ENCODE data around the gene SNCAIP.
A peak's percentile ranks its signal among the peaks of the same experiment; 100 is the strongest.
"Not testable (repeated sequence)": the region's sequence is repeated elsewhere in the genome, so short reads cannot be mapped to it uniquely, and the experiment has no call there.

The SNCAIP gene

DNA sequence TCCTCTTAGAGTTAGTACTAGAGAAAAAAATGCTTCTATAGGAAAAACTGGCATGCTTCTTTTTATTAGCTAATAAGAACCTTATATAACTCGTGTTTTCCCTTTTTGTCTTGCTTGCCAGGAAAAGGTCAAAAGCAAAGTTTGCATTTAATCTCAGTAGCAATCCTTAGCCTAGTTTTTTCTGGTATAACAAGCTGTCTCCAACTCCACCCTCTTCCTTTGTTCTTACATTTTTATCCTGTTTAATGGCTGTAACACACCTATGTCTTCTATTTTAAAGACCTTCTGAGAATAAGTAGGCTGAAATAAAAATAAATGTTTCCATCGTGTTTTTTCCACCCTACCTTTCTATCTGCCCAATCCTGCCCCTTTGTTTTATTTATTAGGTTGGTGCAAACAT is 158.3 kb downstream of the SNCAIP start:
- DNase-seq: no peak

DNA sequence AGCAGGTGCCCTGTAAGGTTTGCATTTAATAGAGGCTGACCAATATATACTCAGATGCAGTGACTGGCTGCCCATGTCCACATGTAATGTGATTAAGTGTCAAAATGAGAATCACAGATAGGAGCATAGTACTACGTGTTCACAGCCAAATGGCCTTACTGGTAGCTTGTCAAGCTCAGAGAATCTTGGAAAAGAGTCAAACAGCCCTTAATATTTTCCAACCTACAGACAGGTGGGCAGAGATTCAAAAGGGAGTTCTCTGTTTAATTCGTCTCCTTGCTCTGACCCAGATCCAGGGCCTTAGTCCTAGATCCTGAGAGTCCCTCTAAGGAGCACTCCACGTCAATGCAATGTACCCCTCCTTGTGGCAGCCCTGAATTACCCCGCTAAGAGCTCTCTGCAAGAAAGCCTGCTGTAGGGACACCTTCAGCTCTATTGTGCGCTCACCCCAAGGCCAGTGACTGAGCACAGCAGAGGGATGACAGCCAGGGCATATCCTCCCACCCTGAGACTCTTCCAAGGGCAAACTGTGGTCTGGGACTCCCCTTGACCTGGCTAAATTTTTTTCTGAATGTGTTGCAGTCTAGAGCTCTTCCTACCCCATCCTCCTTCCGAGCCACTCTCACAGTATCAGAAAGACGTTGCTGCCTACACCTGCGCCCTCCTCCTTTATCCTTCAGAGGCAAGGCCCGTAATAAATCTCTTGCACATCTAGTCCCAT is 159.2 kb downstream of the SNCAIP start:
- DNase-seq: no peak

DNA sequence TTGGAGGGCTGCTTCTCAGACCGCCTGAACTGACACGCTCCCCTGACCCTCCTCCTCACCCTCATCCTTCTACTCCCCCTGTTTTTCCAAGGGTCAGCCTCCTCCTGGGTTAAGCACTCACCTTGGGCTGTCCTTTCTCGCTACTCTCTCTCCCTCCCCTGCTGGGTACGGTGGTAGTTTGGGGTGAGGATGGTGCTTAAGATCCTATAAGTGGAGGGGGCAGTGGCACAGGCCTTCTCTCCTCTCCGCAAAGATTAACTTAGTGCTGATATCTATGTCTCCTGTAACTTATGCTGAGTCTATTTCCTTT is 159.7 kb downstream of the SNCAIP start:
- DNase-seq: no peak

DNA sequence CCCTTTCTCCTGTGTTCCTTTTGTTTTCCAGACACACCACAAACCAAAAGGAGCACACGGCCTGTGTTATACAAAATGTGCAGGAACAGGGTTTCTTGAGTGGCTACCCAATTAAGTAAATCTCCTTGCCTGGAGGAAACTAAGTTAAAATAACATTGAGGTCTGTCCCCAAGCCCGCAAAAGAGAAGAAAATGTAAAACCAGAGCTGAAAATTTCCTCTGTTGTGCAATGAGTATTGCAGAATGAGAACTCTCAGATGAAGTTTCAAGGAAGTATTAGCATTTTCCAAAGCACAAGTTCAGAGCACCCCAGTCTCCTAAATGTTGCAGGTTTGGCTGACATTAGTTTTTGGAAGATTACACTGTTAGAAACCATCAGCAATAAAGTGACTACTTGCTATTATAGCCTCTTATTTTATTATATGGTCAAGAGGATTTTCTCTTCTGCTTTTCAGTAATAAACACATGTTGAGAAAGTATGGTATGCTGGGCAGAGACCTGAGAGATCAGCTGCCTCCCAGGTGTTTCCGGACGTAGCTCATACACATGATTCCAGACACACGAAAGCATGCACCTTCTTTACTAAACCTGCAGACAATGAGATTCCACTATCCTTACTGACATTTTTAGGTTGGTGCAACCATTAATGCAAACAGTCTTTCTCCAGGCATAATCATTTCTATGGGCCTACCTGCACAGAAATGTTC is 161.3 kb downstream of the SNCAIP start:
- no peak for DNase-seq

DNA sequence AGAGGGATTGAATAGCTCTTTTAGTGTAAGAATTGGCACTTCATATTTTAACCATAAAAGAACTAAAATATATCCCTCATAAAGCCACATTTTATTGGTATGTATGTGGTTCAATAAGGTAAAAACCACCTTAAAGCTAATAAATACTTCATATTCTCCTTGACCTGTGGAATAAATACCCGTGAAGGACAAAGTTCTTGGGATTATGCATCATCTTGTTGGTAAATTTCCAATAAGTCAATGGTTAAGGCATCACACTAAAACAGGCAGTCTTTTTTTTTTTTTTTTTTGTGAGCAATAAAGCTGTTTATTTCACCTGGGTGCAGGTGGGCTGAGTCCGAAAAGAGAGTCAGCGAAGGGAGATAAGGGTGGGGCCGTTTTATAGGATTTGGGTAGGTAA is 161.9 kb downstream of the SNCAIP start:
- DNase-seq: no peak

DNA sequence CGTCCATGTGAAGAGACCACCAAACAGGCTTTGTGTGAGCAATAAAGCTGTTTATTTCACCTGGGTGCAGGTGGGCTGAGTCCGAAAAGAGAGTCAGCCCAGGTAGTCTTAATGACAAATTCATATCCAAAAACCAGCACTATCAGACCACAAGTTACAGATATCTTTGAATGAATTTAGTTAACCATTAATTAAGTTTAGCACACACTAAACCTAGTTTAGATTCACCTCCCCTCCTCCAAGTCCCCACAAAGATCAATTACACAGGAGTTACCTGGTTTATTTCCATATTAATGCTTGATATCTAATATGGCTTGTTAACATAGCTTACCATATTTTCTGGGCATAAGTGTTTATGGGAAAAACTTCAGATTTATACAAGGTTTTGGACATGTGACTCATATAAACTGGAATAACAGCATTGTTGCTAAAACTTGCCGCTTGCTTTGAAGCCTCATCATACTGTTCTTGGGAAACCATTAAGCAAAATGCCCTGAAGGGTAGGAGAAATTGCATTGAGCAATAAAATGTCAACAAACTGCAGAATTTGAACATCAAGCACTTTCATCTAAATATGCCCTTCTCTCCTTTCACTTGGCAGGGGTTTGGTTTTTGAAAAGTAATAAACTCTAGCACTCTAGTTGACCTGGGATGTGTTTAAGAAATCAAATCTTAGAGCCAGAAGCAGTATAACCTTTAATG is 166.9 kb downstream of the SNCAIP start:
- DNase-seq: no peak

DNA sequence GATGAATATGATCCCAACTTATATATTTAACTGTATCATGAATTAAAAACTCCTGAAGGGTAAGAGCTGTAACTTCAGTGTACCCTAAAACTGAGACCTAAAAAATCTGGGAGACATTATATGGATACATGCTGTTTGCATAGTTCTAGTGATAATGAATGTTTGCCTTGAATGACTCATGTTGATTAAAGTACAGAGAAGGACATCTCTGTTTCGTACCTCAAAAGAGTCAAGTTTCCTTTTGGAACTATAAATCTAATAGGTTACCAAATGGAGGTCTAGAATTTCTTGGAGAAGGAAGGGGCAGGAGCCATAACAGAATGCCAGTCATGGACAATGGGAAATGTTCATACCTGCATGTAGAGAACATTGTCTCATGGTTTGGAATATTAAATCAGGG is 168.1 kb downstream of the SNCAIP start:
- no peak for DNase-seq

DNA sequence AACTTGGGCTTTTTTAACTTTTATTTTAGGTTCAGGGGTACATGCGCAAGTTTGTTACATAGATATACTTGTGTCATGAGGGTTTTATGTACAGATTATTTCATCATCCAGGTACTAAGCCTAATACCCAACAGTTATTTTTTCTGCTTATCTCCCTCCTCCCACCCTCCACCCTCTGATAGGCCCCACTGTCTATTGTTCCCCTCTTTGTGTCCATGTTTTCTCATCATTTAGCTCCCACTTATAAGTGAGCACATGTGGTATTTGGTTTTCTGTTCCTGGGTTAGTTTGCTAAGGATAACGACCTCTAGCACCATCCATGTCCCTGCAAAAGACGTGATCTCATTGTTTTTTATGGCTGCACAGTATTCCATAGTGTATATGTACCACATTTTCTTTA is 172.1 kb downstream of the SNCAIP start:
- DNase-seq: no peak

DNA sequence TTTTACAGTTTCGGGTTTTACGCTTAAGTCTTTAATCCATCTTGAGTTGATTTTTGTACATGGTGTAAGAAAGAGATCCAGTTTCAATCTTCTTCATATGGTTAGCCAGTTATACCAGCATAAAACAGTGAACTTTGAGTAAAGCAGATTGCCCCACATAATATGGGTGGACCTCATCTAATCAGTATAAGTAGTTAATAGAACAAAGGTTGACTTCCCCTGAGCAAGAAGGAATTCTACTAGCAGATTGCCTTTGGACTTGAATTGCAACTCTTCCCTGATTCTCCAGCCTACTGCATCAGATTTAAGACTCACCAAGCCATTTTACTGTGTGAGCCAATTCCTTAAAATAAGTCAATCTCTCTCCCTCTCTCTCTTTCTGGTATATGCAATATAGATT is 173.2 kb downstream of the SNCAIP start:
- no peak for DNase-seq

DNA sequence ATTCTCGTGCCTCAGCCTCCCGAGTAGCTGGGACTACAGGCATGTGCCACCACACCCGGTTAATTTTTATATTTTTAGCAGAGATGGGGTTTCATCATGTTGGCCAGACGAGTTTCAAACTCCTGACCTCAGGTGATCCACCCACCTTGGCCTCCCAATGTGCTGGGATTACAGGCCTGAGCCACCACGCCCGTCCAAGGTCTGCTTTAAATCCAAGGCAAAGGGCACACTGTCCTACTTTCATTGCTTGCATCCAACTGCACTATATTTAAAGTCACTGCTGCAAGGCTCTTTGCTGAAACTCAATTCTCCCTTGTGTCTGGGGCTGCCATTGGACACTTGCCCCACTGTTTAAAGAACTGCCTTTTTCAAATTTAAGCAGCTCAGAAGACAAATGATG is 174.6 kb downstream of the SNCAIP start:
- DNase-seq: not testable (repeated sequence)

DNA sequence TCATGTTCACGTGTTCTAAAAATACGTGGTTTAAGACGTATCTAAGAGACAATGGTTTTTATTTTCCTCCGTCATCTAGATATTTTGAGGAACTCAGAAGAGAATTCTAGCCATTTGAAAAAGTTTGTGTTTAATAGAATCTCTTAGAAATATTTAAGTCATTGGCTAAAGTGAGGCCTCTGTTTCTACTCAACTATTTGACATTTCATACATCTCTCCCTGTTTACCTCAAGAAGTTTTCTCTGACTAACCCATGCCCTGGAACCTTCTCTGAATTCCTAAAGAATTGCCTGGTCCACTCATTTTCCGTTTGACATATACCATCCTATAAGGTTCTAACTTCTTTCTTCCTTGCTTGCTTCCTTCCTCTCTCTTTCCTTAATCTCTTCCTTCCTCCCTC is 178.7 kb downstream of the SNCAIP start:
- no peak for DNase-seq

DNA sequence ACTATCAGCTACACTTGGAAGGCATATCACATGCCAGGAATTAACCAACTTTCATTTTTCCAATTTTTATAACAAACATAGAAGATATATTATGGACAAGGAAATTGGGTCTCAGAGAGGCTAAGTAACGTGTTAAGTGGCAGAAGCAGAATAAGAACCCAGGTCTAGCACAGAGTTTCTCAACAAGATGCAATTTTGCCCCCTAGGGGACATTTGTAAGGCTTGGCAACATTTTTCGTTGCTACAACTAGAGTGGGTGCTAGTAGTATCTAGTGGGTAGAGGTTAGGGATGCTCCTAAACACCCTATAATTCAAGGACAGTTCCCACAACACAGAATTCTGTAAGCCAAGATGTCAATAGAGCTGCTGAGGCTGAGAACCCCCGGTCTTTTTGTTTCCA is 180.6 kb downstream of the SNCAIP start:
- peak; percentile 20 for DNase-seq

DNA sequence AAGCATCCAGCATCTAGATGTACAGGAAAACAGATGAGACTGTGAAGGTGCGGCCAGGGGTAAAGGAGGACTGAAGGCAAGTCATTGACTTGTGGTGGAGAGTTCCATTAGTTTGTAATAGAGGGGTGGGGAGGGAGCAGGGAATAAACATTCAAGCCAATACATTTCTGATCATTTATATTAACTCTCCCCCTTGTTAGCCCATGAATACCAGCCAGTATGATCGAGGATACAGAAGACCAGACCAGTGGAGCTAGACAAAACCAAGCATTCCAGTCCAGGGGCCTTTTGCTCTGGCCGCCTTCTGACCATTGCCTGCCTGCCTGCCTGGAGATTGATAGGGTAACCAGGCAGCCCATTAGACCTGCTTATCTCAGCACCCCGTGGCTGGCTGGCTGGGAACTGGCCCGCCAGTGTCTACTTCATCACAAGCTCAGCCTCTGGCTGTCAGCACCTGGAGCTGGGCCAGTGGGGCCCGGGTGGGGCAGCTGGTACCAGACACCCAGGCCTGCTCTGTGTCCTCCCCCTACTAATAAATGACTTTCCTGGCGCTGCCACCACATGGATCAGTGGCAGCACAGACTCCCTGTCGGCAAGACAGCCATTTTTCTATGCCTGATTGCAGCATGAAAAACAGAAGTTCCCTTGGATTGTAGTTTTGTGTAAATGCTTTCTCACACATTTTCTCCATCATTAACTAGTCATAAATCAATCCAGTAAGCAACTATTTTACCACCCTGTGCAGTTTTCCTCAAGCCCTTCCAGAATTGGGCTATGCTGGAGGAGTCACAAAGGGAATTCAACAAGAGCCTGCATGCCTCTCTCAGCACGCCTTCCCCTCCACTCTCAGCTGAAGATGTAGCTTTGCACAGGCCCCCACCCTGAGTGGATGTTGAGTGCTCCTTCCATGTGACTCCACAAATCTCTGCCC is 181.3 kb downstream of the SNCAIP start:
- peak; percentile 17 for DNase-seq

DNA sequence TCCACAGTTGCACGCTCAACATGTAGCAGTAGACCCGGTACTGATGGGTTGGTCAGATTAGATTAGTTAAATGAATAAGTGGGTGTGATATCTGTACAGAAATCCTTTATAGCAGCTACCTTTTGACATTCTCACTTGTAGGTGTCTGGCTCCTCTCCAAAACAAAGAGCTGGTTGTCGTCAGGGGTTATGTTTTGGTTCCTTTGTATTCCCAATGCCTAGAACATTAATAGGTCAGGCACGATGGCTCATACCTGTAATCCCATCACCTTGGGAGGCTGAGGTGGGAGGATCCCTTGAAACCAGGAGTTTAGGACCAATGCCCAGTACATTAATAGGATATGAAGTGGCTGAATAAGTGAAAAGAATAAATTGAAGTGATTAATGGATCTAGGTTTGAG is 182.1 kb downstream of the SNCAIP start:
- no peak for DNase-seq

DNA sequence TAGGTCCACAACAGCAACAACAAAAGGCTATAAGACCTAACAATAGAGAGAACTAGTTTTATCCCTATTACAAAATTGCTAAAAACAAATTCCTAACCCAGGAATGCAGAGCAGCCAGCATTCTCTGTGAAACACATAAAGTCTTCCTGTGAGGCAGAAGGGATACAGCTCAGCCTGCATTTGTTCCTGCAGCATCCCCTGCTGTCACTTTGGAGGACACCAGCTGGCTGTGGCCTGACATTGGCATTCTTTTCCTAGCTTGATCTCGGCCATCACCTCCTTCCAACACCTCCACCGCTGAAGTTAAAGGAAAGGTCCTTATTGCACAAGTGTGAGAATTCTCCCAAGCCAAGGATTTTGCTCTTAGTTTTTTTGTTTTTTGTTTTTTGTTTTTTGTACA is 186.1 kb downstream of the SNCAIP start:
- DNase-seq: no peak

DNA sequence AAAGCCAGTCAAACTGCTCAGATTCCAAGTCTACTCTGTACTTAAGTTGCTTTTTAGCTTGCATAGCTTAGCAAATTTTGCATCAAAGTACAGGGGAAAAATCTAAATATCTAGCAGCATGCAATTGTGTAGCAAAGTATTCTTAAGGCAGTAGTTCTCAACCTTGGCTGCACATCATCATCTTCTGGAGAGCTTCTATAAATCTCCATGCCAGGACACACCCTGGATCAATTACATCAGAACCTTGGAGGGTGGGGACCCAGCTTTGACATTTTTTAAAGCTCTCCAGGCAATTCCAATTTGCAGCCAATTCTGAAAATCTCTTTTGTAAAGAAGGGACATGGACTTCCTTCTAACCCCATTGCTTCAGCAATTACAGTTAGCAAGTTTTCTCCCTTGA is 187.5 kb downstream of the SNCAIP start:
- DNase-seq: no peak

DNA sequence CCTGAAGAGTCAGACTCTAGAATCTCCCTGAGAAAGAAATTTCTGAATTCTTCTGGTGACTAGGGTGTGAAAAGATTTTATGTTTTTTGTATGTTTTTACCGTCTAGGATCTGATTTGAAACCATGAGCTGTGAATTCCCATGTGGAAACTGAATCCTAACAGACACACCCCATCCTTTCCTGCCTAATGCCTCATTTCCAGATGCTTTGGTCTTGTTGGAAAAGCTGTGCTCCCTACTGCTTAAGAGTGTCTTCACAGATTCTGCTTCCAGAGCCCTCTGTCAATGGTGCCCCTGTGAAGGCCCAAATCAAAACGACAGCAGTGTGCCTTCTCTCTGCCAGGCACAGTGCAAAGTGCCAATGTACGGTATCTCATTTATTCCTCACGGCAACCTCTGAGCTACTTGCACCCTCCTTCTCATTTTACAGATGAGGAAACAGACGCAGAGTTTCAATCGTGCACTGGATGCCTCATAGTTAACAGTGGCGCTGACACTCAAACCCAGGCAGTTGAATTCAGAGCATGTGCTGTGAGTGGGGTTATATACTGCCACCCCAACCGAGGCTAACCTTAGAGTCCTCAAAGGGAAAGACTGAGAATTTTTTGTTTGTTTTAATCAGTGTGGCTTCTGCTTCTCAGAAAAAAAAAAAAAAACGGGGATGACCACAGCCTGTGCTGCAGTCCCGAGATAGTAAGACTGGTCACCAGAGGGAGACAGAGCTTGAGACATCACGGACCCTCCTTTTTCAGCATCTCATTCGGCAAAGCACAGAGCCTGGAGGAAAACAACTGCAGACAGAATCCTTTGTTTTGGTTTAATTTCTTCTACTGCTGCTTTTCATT is 188.4 kb downstream of the SNCAIP start:
- DNase-seq: peak; percentile 34

DNA sequence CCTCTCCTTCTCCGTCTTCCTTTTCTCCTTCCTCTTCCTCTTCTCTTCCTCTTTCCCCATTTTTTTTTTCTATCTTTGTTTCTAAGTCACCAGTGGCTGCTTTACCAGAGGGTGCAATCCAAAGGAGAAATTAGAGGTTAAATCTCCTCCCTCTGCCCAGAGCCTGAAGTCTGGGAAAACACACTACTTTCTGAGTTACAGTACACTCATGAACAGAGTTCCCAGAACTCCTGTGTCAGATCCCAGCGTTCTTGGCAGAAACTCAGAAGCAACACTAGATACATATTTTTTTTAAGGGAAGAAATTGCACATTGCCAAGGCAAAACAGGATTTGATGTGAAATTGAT is 189.0 kb downstream of the SNCAIP start:
- DNase-seq: no peak

DNA sequence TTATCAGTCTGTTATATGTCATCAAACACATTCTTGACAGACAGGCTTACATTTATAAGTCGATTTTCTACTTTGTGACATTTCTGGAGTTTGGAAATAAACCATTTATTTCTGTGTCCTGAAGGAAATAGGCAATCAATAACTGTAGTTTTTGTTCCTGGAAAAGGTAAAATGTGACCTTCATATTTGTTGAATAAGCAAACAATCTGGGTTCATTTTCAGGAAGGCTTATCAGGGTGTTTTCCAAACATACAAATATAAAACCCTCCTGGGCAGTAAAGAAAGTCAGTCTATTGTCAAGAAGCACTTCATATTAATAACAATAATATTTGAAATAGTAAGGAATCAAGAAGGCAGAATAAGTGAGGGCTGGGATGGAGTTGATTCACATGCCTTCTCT is 195.0 kb downstream of the SNCAIP start:
- DNase-seq: no peak

DNA sequence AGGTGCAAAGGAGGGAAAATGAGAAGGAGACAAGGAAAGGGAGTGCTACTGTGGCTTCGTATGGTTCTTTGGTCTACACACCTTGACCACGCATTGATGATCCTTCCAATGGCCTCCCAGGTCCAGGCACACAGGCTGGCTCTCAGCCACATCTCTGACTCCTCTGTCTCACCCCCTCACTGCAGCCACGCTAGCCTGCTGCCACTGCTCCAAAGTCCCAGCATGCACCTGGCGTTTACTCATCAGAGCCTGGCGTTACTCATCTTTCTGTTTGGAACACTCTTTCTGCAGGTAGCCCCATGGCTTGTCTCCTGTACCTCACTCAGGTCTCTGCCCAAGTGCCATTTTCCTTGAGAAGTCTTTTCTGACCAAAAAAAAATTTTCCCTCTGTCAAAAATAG is 195.5 kb downstream of the SNCAIP start:
- no peak for DNase-seq

DNA sequence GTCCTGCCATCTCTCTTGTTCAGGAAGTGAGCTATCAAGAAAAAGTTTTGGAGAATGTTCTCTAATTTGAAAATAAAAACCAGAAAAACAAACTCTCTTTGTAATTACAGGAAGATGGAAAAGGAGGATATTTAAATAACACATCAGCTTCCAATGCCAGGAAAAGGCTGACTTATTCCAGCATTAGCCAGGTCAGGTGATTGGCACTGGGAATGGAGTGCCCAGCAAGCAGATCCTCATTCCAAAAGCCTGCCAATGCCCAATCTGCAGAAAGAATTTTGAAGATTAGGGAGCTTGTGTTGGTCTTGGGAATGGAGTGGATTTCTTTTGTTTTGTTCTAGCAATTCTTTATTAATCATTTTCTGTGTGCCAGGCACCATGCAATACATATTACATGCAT is 196.6 kb downstream of the SNCAIP start:
- DNase-seq: no peak

Measured in OCI-M1 (cell line).